Measurements from ENCODE around the gene SLF2. TPM values are rescaled to one million over a fixed set of nuclear protein-coding genes. Genes with fewer than 3 reads are reported as not detected.

SLF2 gene
- total and polyA plus RNA-seq, 4 donors: 4.0 to 18.8 (median 12.1) TPM

- H3K4me1 ChIP-seq (ENCODE audit: control insufficient read depth in 4 of 4, insufficient read depth in 4 of 4, low read length in 3 of 4): peaks cover 2 to 20% (median 15%) of the 10 kb centered on the region in 4 donors
- TF ChIP-seq SP1 (IDR thresholded peaks at IDR 0.05) (no peak), REST (IDR thresholded peaks at IDR 0.05) (no peak), RAD21 (IDR thresholded peaks at IDR 0.05) (no peak), RXRA (IDR thresholded peaks at IDR 0.05) (no peak), FOXA1 (IDR thresholded peaks at IDR 0.05) (no peak), MAX (IDR thresholded peaks at IDR 0.05) (no peak), TAF1 (conservative IDR thresholded peaks at IDR 0.05) (no peak), YY1 (IDR thresholded peaks at IDR 0.05) (no peak), FOXA2 (IDR thresholded peaks at IDR 0.05) (no peak), NR2F2 (IDR thresholded peaks at IDR 0.05) (no peak), HNF4A (conservative IDR thresholded peaks at IDR 0.05) (no peak), ATF3 (IDR thresholded peaks at IDR 0.05) (no peak)
- TF ChIP-seq, protein P1, sequence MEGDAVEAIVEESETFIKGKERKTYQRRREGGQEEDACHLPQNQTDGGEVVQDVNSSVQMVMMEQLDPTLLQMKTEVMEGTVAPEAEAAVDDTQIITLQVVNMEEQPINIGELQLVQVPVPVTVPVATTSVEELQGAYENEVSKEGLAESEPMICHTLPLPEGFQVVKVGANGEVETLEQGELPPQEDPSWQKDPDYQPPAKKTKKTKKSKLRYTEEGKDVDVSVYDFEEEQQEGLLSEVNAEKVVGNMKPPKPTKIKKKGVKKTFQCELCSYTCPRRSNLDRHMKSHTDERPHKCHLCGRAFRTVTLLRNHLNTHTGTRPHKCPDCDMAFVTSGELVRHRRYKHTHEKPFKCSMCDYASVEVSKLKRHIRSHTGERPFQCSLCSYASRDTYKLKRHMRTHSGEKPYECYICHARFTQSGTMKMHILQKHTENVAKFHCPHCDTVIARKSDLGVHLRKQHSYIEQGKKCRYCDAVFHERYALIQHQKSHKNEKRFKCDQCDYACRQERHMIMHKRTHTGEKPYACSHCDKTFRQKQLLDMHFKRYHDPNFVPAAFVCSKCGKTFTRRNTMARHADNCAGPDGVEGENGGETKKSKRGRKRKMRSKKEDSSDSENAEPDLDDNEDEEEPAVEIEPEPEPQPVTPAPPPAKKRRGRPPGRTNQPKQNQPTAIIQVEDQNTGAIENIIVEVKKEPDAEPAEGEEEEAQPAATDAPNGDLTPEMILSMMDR (IDR thresholded peaks at IDR 0.05; ENCODE audit: low read depth, low read length, missing input control): no peak
- no peaks in the 10 kb centered on the region for H3K36me3 ChIP-seq (ENCODE audit: control insufficient read depth in 4 of 4, insufficient read depth in 3 of 4, low read depth in 1 of 4, low read length in 3 of 4)
- WGBS: 81% methylated on average over 14 of the region's 14 CpGs
- DNase-seq (ENCODE audit: low spot score): no peak
- no peak overlapping the region for H3K9ac ChIP-seq (ENCODE audit: low read depth in 1 of 2, low read length in 2 of 2)
- no peak overlapping the region for H3K4me3 ChIP-seq (ENCODE audit: low read depth in 1 of 3, low read length in 3 of 3)
- no peaks in the 10 kb centered on the region for H3K9me3 ChIP-seq (ENCODE audit: control insufficient read depth in 4 of 4, low read length in 3 of 4)
- no peak overlapping the region for H3K27ac ChIP-seq (ENCODE audit: low read depth in 1 of 2, low read length in 2 of 2)
- H3K27me3 ChIP-seq (ENCODE audit: control insufficient read depth in 4 of 4, insufficient read depth in 4 of 4, low read length in 3 of 4): no peaks in the 10 kb centered on the region
Observed at GRCh38 chr10:100873827-100874326, 38.9 kb upstream of the SLF2 start.

DNA sequence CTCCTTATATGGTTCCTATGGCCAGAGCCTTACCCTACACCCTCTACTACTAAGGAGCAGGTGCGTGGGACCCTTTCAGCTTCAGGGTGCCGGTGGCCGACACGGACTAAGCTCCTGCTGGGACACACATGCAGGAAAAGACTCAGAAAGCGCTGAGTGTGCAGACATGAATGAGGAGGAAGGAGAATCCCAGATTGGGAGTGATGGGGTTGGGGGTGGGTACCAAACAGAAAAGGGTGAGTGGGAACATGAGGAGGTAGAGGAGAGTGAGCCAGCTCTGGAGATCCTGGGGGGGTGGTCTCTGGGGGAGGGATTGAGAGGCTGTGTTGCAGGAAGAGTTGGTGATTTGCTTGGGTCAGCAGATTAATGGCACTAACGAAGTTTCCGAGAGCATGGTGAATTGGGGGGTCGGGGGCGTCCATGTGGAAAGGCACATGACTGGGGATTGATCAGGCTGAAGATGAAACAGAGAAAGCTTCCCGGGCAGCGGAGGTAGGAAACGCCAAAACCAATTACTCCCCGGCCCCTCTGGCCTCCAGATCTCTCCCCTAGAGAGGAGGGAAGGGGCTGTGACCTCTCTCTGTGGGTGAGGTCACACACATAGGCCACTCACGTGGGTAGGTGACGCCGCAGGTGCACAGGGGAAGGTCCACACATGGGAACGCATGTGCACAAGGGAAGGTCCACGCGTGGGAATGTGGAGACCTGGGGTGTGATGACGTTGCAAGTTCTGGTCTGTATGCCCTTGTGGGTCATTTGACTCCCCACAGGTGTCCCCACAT is 37.9 kb upstream of the SLF2 start:
- Histone ChIP-seq H3K36me3 (ENCODE audit: control insufficient read depth in 4 of 4, insufficient read depth in 3 of 4, low read depth in 1 of 4, low read length in 3 of 4) (no peaks in the 10 kb centered on the region), H3K9me3 (ENCODE audit: control insufficient read depth in 4 of 4, low read length in 3 of 4) (no peaks in the 10 kb centered on the region), H3K27me3 (ENCODE audit: control insufficient read depth in 4 of 4, insufficient read depth in 4 of 4, low read length in 3 of 4) (no peaks in the 10 kb centered on the region), H3K4me1 (ENCODE audit: control insufficient read depth in 4 of 4, insufficient read depth in 4 of 4, low read length in 3 of 4) (peaks cover 2 to 20% (median 15%) of the 10 kb centered on the region in 4 donors), H3K9ac (ENCODE audit: low read depth in 1 of 2, low read length in 2 of 2) (no peak overlapping the region), H3K4me3 (ENCODE audit: low read depth in 1 of 3, low read length in 3 of 3) (no peak overlapping the region), H3K27ac (ENCODE audit: low read depth in 1 of 2, low read length in 2 of 2) (no peak overlapping the region)
- TF ChIP-seq, protein P1 (IDR thresholded peaks at IDR 0.05; ENCODE audit: low read depth, low read length, missing input control): no peak
- TF ChIP-seq NR2F2 (IDR thresholded peaks at IDR 0.05) (no peak), RAD21 (IDR thresholded peaks at IDR 0.05) (no peak), FOXA1 (IDR thresholded peaks at IDR 0.05) (no peak), HNF4A (conservative IDR thresholded peaks at IDR 0.05) (no peak), TAF1 (conservative IDR thresholded peaks at IDR 0.05) (no peak), FOXA2 (IDR thresholded peaks at IDR 0.05) (no peak), JUND (IDR thresholded peaks at IDR 0.05) (no peak)
- 71% methylated on average over 20 of the region's 20 CpGs for WGBS
- no peak for DNase-seq (ENCODE audit: low spot score)

All from liver (tissue), 9 donors.